GM12878 (cell line): Measurements from ENCODE around the gene NUDCD3. TPM values are rescaled to one million over a fixed set of nuclear protein-coding genes. Genes with fewer than 3 reads are reported as not detected.

Experiments used
- ATAC-seq: fragments of 200-7000 bp; cut with Tn5 transposase; 3 replicates; pipeline ENCODE4 v1.9.1; 2020; ENCODE audit warnings: mild to moderate bottlenecking, moderate library complexity
- BruUV-seq: library from RNA; stranded (reverse); fragments of 400-500 nt; replicated peaks from 2 replicates; lab custom pipeline; 2021; lab: Mats Ljungman, UMichigan
- CTCF ChIA-PET: fragments of 300-600 bp; sonication (Branson Sonifier 250); formaldehyde crosslinking; extraction: SDS; loops from one replicate; lab custom pipeline; 2021; ENCODE audit warnings: inconsistent platforms; lab: Yijun Ruan, JAX
- POLR2A ChIA-PET: fragments of 350-600 bp; formaldehyde crosslinking; extraction: SDS; loops from one replicate; lab custom pipeline; 2021; ENCODE audit warnings: inconsistent platforms; lab: Charles Lee
- RAD21 ChIA-PET: fragments of 300-600 bp; sonication (Branson Sonifier 250); formaldehyde crosslinking; loops from one replicate; lab custom pipeline; 2023; ENCODE audit warnings: antibody characterized with exemption; ENCODE audit not compliant: unreplicated experiment; lab: Charles Lee
- SMC1A ChIA-PET: fragments of 300-600 bp; sonication (Branson Sonifier 250); formaldehyde crosslinking; loops from one replicate; lab custom pipeline; 2023; ENCODE audit not compliant: unreplicated experiment, uncharacterized antibody; lab: Charles Lee
- DNase-seq: peaks from one replicate; pipeline ENCODE4 v3.0.0-alpha.2; 2011; ENCODE audit warnings: low read depth, low spot score
- FAIRE-seq: peaks from 3 replicates; lab custom pipeline; 2011; peaks lifted over from hg19 to GRCh38; lab: Jason Lieb, UNC
- H2AFZ ChIP-seq: 2 replicates; pipeline ENCODE4 v1.6.0; 2011; ENCODE audit warnings: low read depth, low read length, control low read depth; ENCODE audit not compliant: control insufficient read depth
- H3K27ac ChIP-seq: 2 replicates; pipeline ENCODE4 v1.5.1; 2011; ENCODE audit warnings: control low read depth; ENCODE audit not compliant: control insufficient read depth, insufficient read depth
- H3K27me3 ChIP-seq, 2 experiments: replicated peaks in 1 of 2; 2 replicates each; pipeline versions ENCODE4 v1.6.0 to v1.6.1; 2011; ENCODE audit warnings: low read length in 1 of 2; ENCODE audit not compliant: control insufficient read depth in 2 of 2, insufficient read depth in 2 of 2
- H3K36me3 ChIP-seq, 2 experiments: 2 replicates each; pipeline ENCODE4 v1.5.1; 2011; ENCODE audit warnings: low read length in 1 of 2; ENCODE audit not compliant: control insufficient read depth in 2 of 2, insufficient read depth in 2 of 2
- H3K4me1 ChIP-seq: 2 replicates; pipeline ENCODE4 v1.6.1; 2011; ENCODE audit warnings: mild to moderate bottlenecking, low read length, moderate library complexity, mixed read lengths; ENCODE audit not compliant: control insufficient read depth, insufficient read depth
- H3K4me2 ChIP-seq: 2 replicates; pipeline ENCODE4 v1.6.0; 2011; ENCODE audit warnings: control low read depth; ENCODE audit not compliant: control insufficient read depth, insufficient read depth
- H3K4me3 ChIP-seq: fragments of 200-600 bp; sonication (generic); 2 replicates; pipeline ENCODE4 v1.5.1; 2016
- H3K79me2 ChIP-seq: 2 replicates; pipeline ENCODE4 v1.6.0; 2011; ENCODE audit warnings: low read length; ENCODE audit not compliant: control insufficient read depth, insufficient read depth
- H3K9ac ChIP-seq: 2 replicates; pipeline ENCODE4 v1.8.0; 2011; ENCODE audit warnings: low read length, control low read depth, mixed read lengths; ENCODE audit not compliant: control insufficient read depth, insufficient read depth
- H3K9me3 ChIP-seq: replicated peaks from 3 replicates; pipeline ENCODE4 v1.5.1; 2011; ENCODE audit warnings: mild to moderate bottlenecking, low read length; ENCODE audit not compliant: control insufficient read depth, insufficient read depth
- H4K20me1 ChIP-seq: 2 replicates; pipeline ENCODE4 v1.6.0; 2011; ENCODE audit not compliant: control insufficient read depth, insufficient read depth
- BACH1 ChIP-seq: fragments of 450-650 bp; IDR thresholded peaks from 2 replicates; pipeline ENCODE4 v1.6.1; 2017; ENCODE audit warnings: mild to moderate bottlenecking, borderline replicate concordance
- CHD2 ChIP-seq: IDR thresholded peaks from 2 replicates; pipeline ENCODE4 v1.6.1; 2011; ENCODE audit warnings: low read depth, low read length, improper control_type of control experiment, borderline replicate concordance
- HDAC6 ChIP-seq: fragments of 200-600 bp; sonication (generic); IDR thresholded peaks from one replicate; pipeline ENCODE4 v1.8.0; 2017; ENCODE audit warnings: antibody characterized with exemption; ENCODE audit not compliant: unreplicated experiment
- NFYB ChIP-seq: IDR thresholded peaks from 2 replicates; pipeline ENCODE4 v1.6.1; 2011; ENCODE audit warnings: low read depth, mild to moderate bottlenecking, low read length, improper control_type of control experiment, moderate library complexity; ENCODE audit not compliant: insufficient read depth
- SREBF2 ChIP-seq: IDR thresholded peaks from 2 replicates; pipeline ENCODE4 v1.6.1; 2012; ENCODE audit warnings: mild to moderate bottlenecking, low read length
- STAT1 ChIP-seq: fragments of 450-650 bp; conservative IDR thresholded peaks from 2 replicates; pipeline ENCODE4 v1.6.1; 2014; ENCODE audit warnings: antibody characterized with exemption, mild to moderate bottlenecking
- STAT3 ChIP-seq: IDR thresholded peaks from 2 replicates; pipeline ENCODE4 v1.6.1; 2011; ENCODE audit warnings: low read depth, low read length, improper control_type of control experiment
- YY1 ChIP-seq: IDR thresholded peaks from 2 replicates; pipeline ENCODE4 v1.6.1; 2011; ENCODE audit warnings: low read depth, mild to moderate bottlenecking, low read length
- ZNF274 ChIP-seq: IDR thresholded peaks from one replicate; pipeline ENCODE4 v1.8.0; 2011; ENCODE audit not compliant: insufficient read length, insufficient read depth
- ZNF384 ChIP-seq: IDR thresholded peaks from 2 replicates; pipeline ENCODE4 v1.6.1; 2012; ENCODE audit warnings: low read depth, mild to moderate bottlenecking, low read length, improper control_type of control experiment, borderline replicate concordance
- WGBS: methylation state at CpG from one replicate; pipeline ENCODE4 v1.1.6; 2016; ENCODE audit warnings: low lambda C conversion rate; ENCODE audit not compliant: insufficient replicate concordance, insufficient coverage; ENCODE audit errors: missing lambda C conversion rate; 5-methylcytosine and 5-hydroxymethylcytosine counted together
- in situ Hi-C: fragments of 300-500 bp; cut with MboI; formaldehyde crosslinking; loops from 9 replicates; pipeline ENCODE4 v1.14.3; 2018; ENCODE audit warnings: mixed read lengths
- intact Hi-C: fragments of 100-400 bp; cut with micrococcal nuclease; formaldehyde crosslinking; loops from one replicate; pipeline ENCODE4 v1.14.2; 2022; ENCODE audit not compliant: unreplicated experiment
- polyA plus RNA-seq, 11 experiments: library from polyadenylated mRNA; depleted of rRNA in 4 of 11; unstranded in 6 of 11; stranded (reverse) in 5 of 11; fragments of >200 nt; fragmentation: Nextera tagmentation in 4 of 11; fragmentation: Illumina TruSeq in 1 of 11; extraction: Ambion mirVana in 4 of 11; extraction: Trizol in 1 of 11; gene quantifications; 1 replicate in 1 of 11; 2 replicates in 10 of 11; pipeline versions ENCODE4 v1.2.1 to v1.2.3, GENCODE V29; 2011 to 2016; ENCODE audit warnings: inconsistent platforms in 2 of 11, missing spikeins in 2 of 11, low read depth in 1 of 11
- total RNA-seq, 4 experiments: library from RNA; depleted of rRNA in 3 of 4; stranded (reverse); fragments of >200 nt in 3 of 4; fragmentation: Illumina TruSeq in 1 of 4; extraction: Trizol in 1 of 4; gene quantifications; 2 replicates each; pipeline versions ENCODE4 v1.2.1 to v1.2.3, GENCODE V29; 2013 to 2021

The NUDCD3 gene
- total and polyA plus RNA-seq, 10 of the 15 experiments (the other 5 are each of a cell fraction or from before 2014, with no cell fraction given) = 25.0 to 89.8 (median 46.4) TPM

- WGBS = 62% methylated on average over 5 of the region's 5 CpGs
- Histone ChIP-seq H4K20me1 (no peaks in the 10 kb centered on the region), H3K4me3 (no peak overlapping the region), H3K4me2 (no peak overlapping the region), H3K9ac (no peak overlapping the region), H3K4me1 (no peaks in the 10 kb centered on the region), H3K27ac (no peak overlapping the region), H3K79me2 (no peaks in the 10 kb centered on the region), H3K27me3 (no peaks in the 10 kb centered on the region), H3K36me3 (no peaks in the 10 kb centered on the region), H2AFZ (no peak overlapping the region), H3K9me3 (no peaks in the 10 kb centered on the region)
- in situ Hi-C loops (no loop called here), intact Hi-C loops (no loop called here)
- TF ChIP-seq ZNF384 (no peak), ZNF274 (no peak), YY1 (no peak), CHD2 (no peak), STAT1 (no peak), BACH1 (no peak), NFYB (no peak), HDAC6 (no peak), SREBF2 (no peak), STAT3 (no peak)
- ChIA-PET CTCF (interaction anchor here (0.9 to 4.5 kb wide), 22 partner anchors 9 to 456 kb away, joined by 3 to 28 read pairs (median 5); no protein-coding TSS in a partner anchor), POLR2A (no interaction called here), SMC1A (interaction anchor here (1.0 to 1.5 kb wide), 3 partner anchors 31 to 323 kb away, joined by 3 to 4 read pairs (median 3); no protein-coding TSS in a partner anchor), RAD21 (interaction anchor here (1.0 kb wide), 1 partner anchor 286 kb away, joined by 3 read pairs; no protein-coding TSS in a partner anchor)
- ATAC-seq (no peak), DNase-seq (no peak), FAIRE-seq (no peak)
- no TSS peak for BruUV-seq
These were observed 43.6 kb upstream of the NUDCD3 start for GRCh38 chr7:44534087-44534486.
